ENCODE results near the gene PRPF8. TPM values are rescaled to one million over a fixed set of nuclear protein-coding genes. Genes with fewer than 3 reads are reported as not detected.

Gene PRPF8
- total and polyA plus RNA-seq, 10 of the 15 experiments (the other 5 are each of a cell fraction or from before 2014, with no cell fraction given): 77.2 to 337 (median 162) TPM

- DNase-seq (ENCODE audit: low read depth, low spot score) (peak; percentile 99), ATAC-seq (peak; percentile 89), FAIRE-seq (peak; percentile 100)
- Histone ChIP-seq H3K9ac (ENCODE audit: control insufficient read depth, insufficient read depth, low read length) (peak overlapping the region; percentile 99), H3K27ac (ENCODE audit: control insufficient read depth, insufficient read depth) (peak overlapping the region; percentile 98), H3K9me3 (replicated peaks; ENCODE audit: control insufficient read depth, insufficient read depth, low read length) (no peaks in the 10 kb centered on the region), H3K4me2 (ENCODE audit: control insufficient read depth, insufficient read depth) (peak overlapping the region; percentile 98), H3K4me1 (ENCODE audit: control insufficient read depth, insufficient read depth, low read length) (peaks cover 4% of the 10 kb centered on the region), H3K4me3 (peak overlapping the region; percentile 98), H4K20me1 (ENCODE audit: control insufficient read depth, insufficient read depth) (no peaks in the 10 kb centered on the region), H3K79me2 (ENCODE audit: control insufficient read depth, insufficient read depth, low read length) (peaks cover 7% of the 10 kb centered on the region), H3K27me3 (replicated peaks in 1 of 2; ENCODE audit: control insufficient read depth in 2 of 2, insufficient read depth in 2 of 2, low read length in 1 of 2) (no peaks in the 10 kb centered on the region), H2AFZ (ENCODE audit: control insufficient read depth, low read depth, low read length) (peak overlapping the region; percentile 62), H3K36me3 (ENCODE audit: control insufficient read depth in 2 of 2, insufficient read depth in 2 of 2, low read length in 1 of 2) (peaks cover 0 to 7% of the 10 kb centered on the region in 2 experiments; a peak in 2 of 4 replicates)
- in situ Hi-C loops (cut with MboI) (no loop called here), intact Hi-C loops (cut with micrococcal nuclease; ENCODE audit: unreplicated experiment) (loop anchor here (2.0 to 5.0 kb wide), 3 partner anchors 49 to 154 kb away; partner anchors contain the start of genes PITPNA and RPA1)
- ChIA-PET POLR2A (interaction anchor here (0.6 to 2.3 kb wide), 23 partner anchors 20 to 684 kb away, joined by 3 to 18 read pairs (median 4); partner anchors contain the start of genes PRPF8, RILP, RPA1 and SGSM2), RAD21 (ENCODE audit: unreplicated experiment) (interaction anchor here (0.9 to 4.1 kb wide), 26 partner anchors 20 to 620 kb away, joined by 3 to 25 read pairs (median 5); partner anchors contain the start of genes INPP5K, PRPF8, RILP and RPA1), SMC1A (ENCODE audit: uncharacterized antibody, unreplicated experiment) (interaction anchor here (0.7 to 8.4 kb wide), 21 partner anchors 15 to 422 kb away, joined by 3 to 88 read pairs (median 4); partner anchors contain the start of genes PRPF8 and RILP), CTCF (interaction anchor here (0.9 to 11.0 kb wide), 17 partner anchors 15 to 486 kb away, joined by 3 to 232 read pairs (median 5); partner anchors contain the start of genes HIC1, PRPF8, RILP and RPA1)
- TSS peak; percentile 85 for BruUV-seq (replicated peaks)
- 1% methylated on average over 54 of the region's 70 CpGs for WGBS (ENCODE audit: insufficient coverage, insufficient replicate concordance, low lambda C conversion rate, missing lambda C conversion rate)
- peak; percentile 49; the same call in 1 of the 2 replicates for TF ChIP-seq YY1 (IDR thresholded peaks at IDR 0.05; ENCODE audit: low read depth, low read length)
- peak; percentile 41; the same call in 1 of the 2 replicates for TF ChIP-seq ATF7 (IDR thresholded peaks at IDR 0.05; ENCODE audit: low read depth)
- no peak for TF ChIP-seq ZBTB4 (CRISPR knock-in tag; IDR thresholded peaks at IDR 0.05)
- TF ChIP-seq EP300 (IDR thresholded peaks at IDR 0.05; ENCODE audit: borderline replicate concordance in 1 of 2, control insufficient read depth in 1 of 2, low read depth in 2 of 2, low read length in 2 of 2): no peak
- TF ChIP-seq KLF5 (IDR thresholded peaks at IDR 0.05; ENCODE audit: partially characterized antibody): no peak
- TF ChIP-seq SREBF2 (IDR thresholded peaks at IDR 0.05; ENCODE audit: low read length): no peak
- TF ChIP-seq SUZ12 (IDR thresholded peaks at IDR 0.05; ENCODE audit: unreplicated experiment): no peak
- TF ChIP-seq SIX5 (IDR thresholded peaks at IDR 0.05; ENCODE audit: low read depth, low read length, severe bottlenecking): peak; percentile 83
- no peak for TF ChIP-seq NR2F1 (conservative IDR thresholded peaks at IDR 0.05)
- peak; percentile 97 for TF ChIP-seq BACH1 (IDR thresholded peaks at IDR 0.05; ENCODE audit: borderline replicate concordance)
- TF ChIP-seq BCL3 (IDR thresholded peaks at IDR 0.05; ENCODE audit: borderline replicate concordance, insufficient read depth, low read depth, low read length, poor library complexity, severe bottlenecking): no peak
- no peak for TF ChIP-seq BCL11A (IDR thresholded peaks at IDR 0.05; ENCODE audit: low read depth, low read length)
- TF ChIP-seq FOXK2 (IDR thresholded peaks at IDR 0.05): no peak
- peak; percentile 16 for TF ChIP-seq E4F1 (IDR thresholded peaks at IDR 0.05; ENCODE audit: borderline replicate concordance, partially characterized antibody)
- no peak for TF ChIP-seq CBFB (IDR thresholded peaks at IDR 0.05; ENCODE audit: low read depth)
Measured at GRCh38 chr17:1716076-1716911, 31.6 kb upstream of the PRPF8 start.
